HFF-Myc (cell line): Measurements from ENCODE around the gene LAMC1.

Experiments used
- DNase-seq: peaks from one replicate; pipeline ENCODE4 v3.0.0-alpha.2; 2011; ENCODE audit warnings: low read depth; ENCODE audit errors: extremely low read depth
- H3K4me3 ChIP-seq: replicated peaks from 2 replicates; pipeline ENCODE4 v1.5.1; 2011; ENCODE audit warnings: low read depth, mild to moderate bottlenecking, control low read depth, low read length
- CTCF ChIP-seq: IDR thresholded peaks from 2 replicates; pipeline ENCODE4 v1.5.1; 2012; ENCODE audit warnings: mild to moderate bottlenecking, low read depth, low read length, control low read depth; ENCODE audit errors: missing control alignments

Gene LAMC1

GRCh38 chr1:183180634-183181056 lies 157.4 kb downstream of the LAMC1 start:
- peak; percentile 26 for DNase-seq
- TF ChIP-seq CTCF, result no peak
- no peak overlapping the region for H3K4me3 ChIP-seq

GRCh38 chr1:183185941-183186490 lies 162.8 kb downstream of the LAMC1 start, which contains the start of gene LAMC2:
LAMC2 (plus strand) TSS chr1:183186264; CDS start chr1:183186353, 89 bp downstream.
- DNase-seq, result no peak
- no peak within 1 kb of the TSS for H3K4me3 ChIP-seq
- no peak for TF ChIP-seq CTCF

- H3K4me3 ChIP-seq, result no peak overlapping the region
- TF ChIP-seq CTCF, result no peak
- no peak for DNase-seq
These were observed 163.6 kb downstream of the LAMC1 start for GRCh38 chr1:183186841-183187240.

GRCh38 chr1:183188240-183188639 lies 165.0 kb downstream of the LAMC1 start:
- DNase-seq, result no peak
- H3K4me3 ChIP-seq, result no peak overlapping the region

GRCh38 chr1:183191833-183192232 lies 168.6 kb downstream of the LAMC1 start:
- no peak overlapping the region for H3K4me3 ChIP-seq
- TF ChIP-seq CTCF, result no peak
- peak; percentile 37 for DNase-seq

More at GRCh38 chr1:183188240-183188639, 165.0 kb downstream of the LAMC1 start:
- no peak for TF ChIP-seq CTCF

GRCh38 chr1:183193963-183194525 lies 170.8 kb downstream of the LAMC1 start:
- no peak for DNase-seq
- H3K4me3 ChIP-seq, result no peak overlapping the region
- TF ChIP-seq CTCF, result no peak
